ENCODE measurements around the gene EHMT1. TPM values are rescaled to one million over a fixed set of nuclear protein-coding genes. Genes with fewer than 3 reads are reported as not detected.

Gene EHMT1
- total RNA-seq, 2 donors from 2014 or later: 137 to 139 TPM

DNA sequence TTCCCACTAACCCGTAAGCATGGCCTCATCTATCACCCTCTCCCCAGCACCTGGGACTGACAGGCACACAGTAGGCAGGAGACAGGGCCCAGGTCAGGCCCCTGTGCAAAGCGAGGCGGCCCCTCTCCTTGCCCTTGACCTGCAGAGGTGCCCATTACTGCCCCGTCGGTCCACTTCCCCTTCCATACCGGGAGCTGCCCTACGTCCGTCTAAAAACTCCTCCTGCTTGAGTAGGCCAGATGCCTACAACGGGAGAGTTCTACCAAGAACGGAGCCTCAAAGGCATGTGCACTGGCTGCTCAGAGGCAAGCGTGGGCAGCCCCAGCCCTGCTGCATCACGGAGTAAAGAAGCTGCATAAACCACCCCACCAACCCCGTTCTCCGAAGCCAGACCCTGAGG lies 35.5 kb upstream of the EHMT1 start:
- Mint-ChIP-seq H3K9me3 (no peaks in the 10 kb centered on the region), H3K36me3 (ENCODE audit: low read depth) (peaks cover 56% of the 10 kb centered on the region), H3K27me3 (ENCODE audit: insufficient read depth) (no peaks in the 10 kb centered on the region), H3K4me3 (no peak overlapping the region), H3K4me1 (peaks cover 13% of the 10 kb centered on the region), H3K27ac (no peak overlapping the region)
- H3K4me1 ChIP-seq (ENCODE audit: control insufficient read depth, insufficient read depth, low read length): peaks cover 2% of the 10 kb centered on the region
- TF ChIP-seq CTCF (conservative IDR thresholded peaks at IDR 0.05): no peak
- H3K9ac ChIP-seq (ENCODE audit: extremely low read depth, low read length, poor library complexity, severe bottlenecking): no peak overlapping the region
- no peaks in the 10 kb centered on the region for H3K9me3 ChIP-seq (ENCODE audit: control insufficient read depth, low read length)
- 83 to 90% methylated on average over 8 to 14 of the region's 14 CpGs for WGBS, 2 experiments (ENCODE audit: insufficient coverage in 1 of 2, insufficient read length in 1 of 2)
- H3K27ac ChIP-seq (ENCODE audit: low read depth, low read length): no peak overlapping the region
- no peaks in the 10 kb centered on the region for H3K27me3 ChIP-seq (ENCODE audit: control insufficient read depth, insufficient read depth, low read length, poor library complexity, severe bottlenecking)
- H3K4me3 ChIP-seq (ENCODE audit: low read length): no peak overlapping the region
- DNase-seq: no peak
- peaks cover 68% of the 10 kb centered on the region for H3K36me3 ChIP-seq (ENCODE audit: control insufficient read depth, insufficient read depth, low read length)

- no peaks in the 10 kb centered on the region for H3K9me3 ChIP-seq (ENCODE audit: control insufficient read depth, low read length)
- DNase-seq: no peak
- no peaks in the 10 kb centered on the region for H3K27me3 Mint-ChIP-seq (ENCODE audit: insufficient read depth)
- peaks cover 6% of the 10 kb centered on the region for H3K4me1 ChIP-seq (ENCODE audit: control insufficient read depth, insufficient read depth, low read length)
- no peak overlapping the region for H3K27ac ChIP-seq (ENCODE audit: low read depth, low read length)
- H3K4me3 Mint-ChIP-seq: no peak overlapping the region
- 93 to 100% methylated on average over 5 to 8 of the region's 8 CpGs for WGBS, 2 experiments (ENCODE audit: insufficient coverage in 1 of 2, insufficient read length in 1 of 2)
- TF ChIP-seq CTCF (conservative IDR thresholded peaks at IDR 0.05): no peak
- no peaks in the 10 kb centered on the region for H3K27me3 ChIP-seq (ENCODE audit: control insufficient read depth, insufficient read depth, low read length, poor library complexity, severe bottlenecking)
- no peak overlapping the region for H3K27ac Mint-ChIP-seq
- peaks cover 12% of the 10 kb centered on the region for H3K4me1 Mint-ChIP-seq
- peaks cover 57% of the 10 kb centered on the region for H3K36me3 Mint-ChIP-seq (ENCODE audit: low read depth)
- no peak overlapping the region for H3K4me3 ChIP-seq (ENCODE audit: low read length)
- H3K9me3 Mint-ChIP-seq: no peaks in the 10 kb centered on the region
- H3K36me3 ChIP-seq (ENCODE audit: control insufficient read depth, insufficient read depth, low read length): peaks cover 74% of the 10 kb centered on the region
- no peak overlapping the region for H3K9ac ChIP-seq (ENCODE audit: extremely low read depth, low read length, poor library complexity, severe bottlenecking)
Observed at GRCh38 chr9:137583957-137584356, 34.8 kb upstream of the EHMT1 start.

GRCh38 chr9:137586854-137587253 lies 32.0 kb upstream of the EHMT1 start:
- Mint-ChIP-seq H3K27me3 (ENCODE audit: insufficient read depth) (no peaks in the 10 kb centered on the region), H3K9me3 (no peaks in the 10 kb centered on the region), H3K27ac (no peak overlapping the region), H3K36me3 (ENCODE audit: low read depth) (peaks cover 52% of the 10 kb centered on the region), H3K4me3 (no peak overlapping the region), H3K4me1 (peaks cover 3% of the 10 kb centered on the region)
- no peaks in the 10 kb centered on the region for H3K9me3 ChIP-seq (ENCODE audit: control insufficient read depth, low read length)
- H3K27ac ChIP-seq (ENCODE audit: low read depth, low read length): no peak overlapping the region
- DNase-seq: no peak
- WGBS, 2 experiments (ENCODE audit: insufficient coverage in 1 of 2, insufficient read length in 1 of 2): 94 to 98% methylated on average over 13 to 14 of the region's 14 CpGs
- TF ChIP-seq CTCF (conservative IDR thresholded peaks at IDR 0.05): no peak
- no peak overlapping the region for H3K4me3 ChIP-seq (ENCODE audit: low read length)
- peaks cover 10% of the 10 kb centered on the region for H3K4me1 ChIP-seq (ENCODE audit: control insufficient read depth, insufficient read depth, low read length)
- H3K36me3 ChIP-seq (ENCODE audit: control insufficient read depth, insufficient read depth, low read length): peaks cover 68% of the 10 kb centered on the region
- H3K27me3 ChIP-seq (ENCODE audit: control insufficient read depth, insufficient read depth, low read length, poor library complexity, severe bottlenecking): no peaks in the 10 kb centered on the region
- no peak overlapping the region for H3K9ac ChIP-seq (ENCODE audit: extremely low read depth, low read length, poor library complexity, severe bottlenecking)
